Panc1 (cell line): ENCODE measurements around the gene RAC3. TPM values are rescaled to one million over a fixed set of nuclear protein-coding genes. Genes with fewer than 3 reads are reported as not detected.
A peak's percentile ranks its signal among the peaks of the same experiment; 100 is the strongest.

Experiments used
- ATAC-seq: fragments of 200-7000 bp; cut with Tn5 transposase; 2 replicates; pipeline ENCODE4 v1.9.1; 2020; ENCODE audit warnings: mild to moderate bottlenecking, moderate library complexity
- BruUV-seq: library from RNA; stranded (reverse); fragments of 400-500 nt; replicated peaks from 2 replicates; lab custom pipeline; 2021; lab: Mats Ljungman, UMichigan
- CTCF ChIA-PET: fragments of 300-600 bp; sonication (Branson Sonifier 250); formaldehyde crosslinking; loops from one replicate; lab custom pipeline; 2022; ENCODE audit warnings: antibody characterized with exemption; lab: Charles Lee
- POLR2A ChIA-PET: fragments of 300-600 bp; sonication (Branson Sonifier 250); formaldehyde crosslinking; loops from one replicate; lab custom pipeline; 2022; ENCODE audit warnings: antibody characterized with exemption; lab: Charles Lee
- DNase-seq: peaks from one replicate; pipeline ENCODE4 v3.0.0-alpha.2; 2010; ENCODE audit warnings: low read depth, low spot score
- H3K27ac ChIP-seq: 2 replicates; pipeline ENCODE4 v1.5.1; 2011; ENCODE audit warnings: mild to moderate bottlenecking, low read length, inconsistent platforms
- H3K27me3 ChIP-seq: fragments of 200-500 bp; sonication (Bioruptor generic); 2 replicates; pipeline ENCODE4 v1.6.0; 2014; ENCODE audit warnings: low read length, inconsistent platforms; ENCODE audit not compliant: control insufficient read depth, insufficient read depth
- H3K36me3 ChIP-seq: fragments of 200-500 bp; sonication (Bioruptor generic); 2 replicates; pipeline ENCODE4 v1.5.1; 2014; ENCODE audit warnings: inconsistent platforms, mild to moderate bottlenecking, low read length, moderate library complexity; ENCODE audit not compliant: control insufficient read depth, insufficient read depth
- H3K4me1 ChIP-seq: 2 replicates; pipeline ENCODE4 v1.5.1; 2011; ENCODE audit warnings: inconsistent platforms, mild to moderate bottlenecking, low read length, moderate library complexity; ENCODE audit not compliant: control insufficient read depth, insufficient read depth
- H3K4me3 ChIP-seq, 2 experiments: 2 replicates each; pipeline ENCODE4 v1.5.1; 2011 to 2012; ENCODE audit warnings: low read depth in 2 of 2, low read length in 2 of 2, mild to moderate bottlenecking in 2 of 2, inconsistent platforms in 1 of 2, moderate library complexity in 1 of 2
- H3K9me3 ChIP-seq: fragments of 200-500 bp; sonication (Bioruptor generic); 2 replicates; pipeline ENCODE4 v1.5.1; 2014; ENCODE audit warnings: low read depth, mild to moderate bottlenecking, inconsistent platforms, low read length, moderate library complexity; ENCODE audit not compliant: control insufficient read depth, insufficient read depth
- CTCF ChIP-seq: fragments of 450-650 bp; IDR thresholded peaks from 2 replicates; pipeline ENCODE4 v1.5.1; 2017; ENCODE audit warnings: mild to moderate bottlenecking
- POLR2AphosphoS5 ChIP-seq: IDR thresholded peaks from 2 replicates; pipeline ENCODE4 v1.6.1; 2012; ENCODE audit warnings: mild to moderate bottlenecking, low read depth, low read length, moderate library complexity
- REST ChIP-seq, 2 experiments: IDR thresholded peaks; 2 replicates each; pipeline ENCODE4 v1.6.1; 2011 to 2012; ENCODE audit warnings: low read depth in 2 of 2, control low read depth in 1 of 2, low read length in 1 of 2, mild to moderate bottlenecking in 1 of 2, moderate library complexity in 1 of 2; ENCODE audit not compliant: insufficient read depth in 1 of 2
- SIN3A ChIP-seq: IDR thresholded peaks from 2 replicates; pipeline ENCODE4 v1.6.1; 2012; ENCODE audit warnings: low read depth, mild to moderate bottlenecking, low read length, moderate library complexity, borderline replicate concordance; ENCODE audit not compliant: insufficient read depth
- TCF7L2 ChIP-seq: IDR thresholded peaks from 2 replicates; pipeline ENCODE4 v1.6.1; 2011; ENCODE audit warnings: mild to moderate bottlenecking, low read depth, low read length, inconsistent platforms
- in situ Hi-C: cut with HindIII; loops from 2 replicates; pipeline ENCODE4 v1.10.0; 2016; ENCODE audit warnings: low sequenced_read_pairs, low pct_unique_long_range_greater_than_20kb
- intact Hi-C: fragments of 100-400 bp; cut with micrococcal nuclease; formaldehyde crosslinking; loops from one replicate; pipeline ENCODE4 v1.10.0; 2022; ENCODE audit not compliant: unreplicated experiment
- total RNA-seq: library from RNA; stranded (reverse); gene quantifications from one replicate; pipeline ENCODE4 v1.2.1, GENCODE V29; 2021; ENCODE audit not compliant: unreplicated experiment

Gene RAC3
- total RNA-seq, 1 experiment from 2014 or later = 39.4 TPM

- POLR2A ChIA-PET = interaction anchor here (0.6 to 0.7 kb wide), 2 partner anchors 21 to 33 kb away, joined by 4 to 21 read pairs; no protein-coding TSS in a partner anchor
- ATAC-seq (no peak), DNase-seq (no peak)
- TF ChIP-seq REST (IDR thresholded peaks at IDR 0.05; ENCODE audit: insufficient read depth in 1 of 2, low read depth in 2 of 2, low read length in 1 of 2) (no peak), SIN3A (no peak), POLR2AphosphoS5 (no peak), TCF7L2 (no peak)
- CTCF ChIA-PET = no interaction called here
- no peak overlapping the region for H3K27ac ChIP-seq
- in situ Hi-C loops (no loop called here), intact Hi-C loops (no loop called here)
- no peaks in the 10 kb centered on the region for H3K27me3 ChIP-seq
- no TSS peak for BruUV-seq
- no peaks in the 10 kb centered on the region for H3K9me3 ChIP-seq
- no peaks in the 10 kb centered on the region; the same call in 1 of the 2 replicates for H3K36me3 ChIP-seq
- no peak overlapping the region for H3K4me3 ChIP-seq
- H3K4me1 ChIP-seq = peaks cover 17% of the 10 kb centered on the region
Measured at GRCh38 chr17:82073446-82073845, 42.0 kb downstream of the RAC3 start.

GRCh38 chr17:82076018-82076784 is 44.7 kb downstream of the RAC3 start:
- ChIA-PET CTCF (interaction anchor here (0.5 kb wide), 1 partner anchor 60 kb away, joined by 3 read pairs; no protein-coding TSS in a partner anchor), POLR2A (interaction anchor here (0.6 kb wide), 1 partner anchor 182 kb away, joined by 3 read pairs; no protein-coding TSS in a partner anchor)
- H3K27ac ChIP-seq = peak overlapping the region; percentile 70
- in situ Hi-C loops = no loop called here
- H3K27me3 ChIP-seq = no peaks in the 10 kb centered on the region
- no peaks in the 10 kb centered on the region for H3K9me3 ChIP-seq
- no peak overlapping the region for H3K4me3 ChIP-seq
- no TSS peak for BruUV-seq
- intact Hi-C loops = no loop called here
- ATAC-seq (peak; percentile 26), DNase-seq (no peak)
- no peaks in the 10 kb centered on the region; the same call in 1 of the 2 replicates for H3K36me3 ChIP-seq
- H3K4me1 ChIP-seq = peaks cover 25% of the 10 kb centered on the region
- no peak for TF ChIP-seq TCF7L2
- TF ChIP-seq SIN3A = 0 out of 2 replicates have a peak, but pooled peaks have one; percentile 33
- TF ChIP-seq POLR2AphosphoS5 = peak; percentile 84
- TF ChIP-seq REST (IDR thresholded peaks at IDR 0.05; ENCODE audit: insufficient read depth in 1 of 2, low read depth in 2 of 2, low read length in 1 of 2) = no peak
- no peak for TF ChIP-seq CTCF
